ENCODE data around the gene FLT3. TPM values are rescaled to one million over a fixed set of nuclear protein-coding genes. Genes with fewer than 3 reads are reported as not detected.

Gene FLT3
- total RNA-seq, 2 experiments from 2014 or later, result not detected

GRCh38 chr13:28045861-28046260, 54.5 kb downstream of the FLT3 start:
- TF ChIP-seq CTCF (IDR thresholded peaks at IDR 0.05), result no peak
- H3K9me3 Mint-ChIP-seq, result no peaks in the 10 kb centered on the region
- CTCF ChIA-PET, result no interaction called here
- H3K36me3 Mint-ChIP-seq (ENCODE audit: low read depth), result no peaks in the 10 kb centered on the region
- no peak overlapping the region for H3K4me3 Mint-ChIP-seq
- peaks cover 2% of the 10 kb centered on the region for H3K27me3 Mint-ChIP-seq
- H3K27ac Mint-ChIP-seq, result no peak overlapping the region
- ATAC-seq, result no peak
- intact Hi-C loops (cut with micrococcal nuclease), result no loop called here
- peaks cover 7% of the 10 kb centered on the region for H3K4me1 Mint-ChIP-seq (ENCODE audit: low read depth)
- POLR2A ChIA-PET, result no interaction called here
- no peak for DNase-seq

GRCh38 chr13:28044608-28045007, 55.8 kb downstream of the FLT3 start:
- Mint-ChIP-seq H3K27ac (no peak overlapping the region), H3K9me3 (no peaks in the 10 kb centered on the region), H3K36me3 (ENCODE audit: low read depth) (no peaks in the 10 kb centered on the region), H3K27me3 (peaks cover 2% of the 10 kb centered on the region), H3K4me3 (no peak overlapping the region), H3K4me1 (ENCODE audit: low read depth) (peaks cover 7% of the 10 kb centered on the region)
- intact Hi-C loops (cut with micrococcal nuclease), result no loop called here
- no peak for ATAC-seq
- ChIA-PET CTCF (no interaction called here), POLR2A (no interaction called here)
- no peak for DNase-seq
- TF ChIP-seq CTCF (IDR thresholded peaks at IDR 0.05), result no peak

GRCh38 chr13:28043224-28043623, 57.2 kb downstream of the FLT3 start:
- H3K4me1 Mint-ChIP-seq (ENCODE audit: low read depth), result peaks cover 6% of the 10 kb centered on the region
- no peak for ATAC-seq
- H3K36me3 Mint-ChIP-seq (ENCODE audit: low read depth), result no peaks in the 10 kb centered on the region
- POLR2A ChIA-PET, result interaction anchor here (1.0 kb wide), 1 partner anchor 29 kb away, joined by 3 read pairs; no protein-coding TSS in a partner anchor
- H3K27me3 Mint-ChIP-seq, result peaks cover 2% of the 10 kb centered on the region
- no peak for DNase-seq
- no peak overlapping the region for H3K27ac Mint-ChIP-seq
- intact Hi-C loops (cut with micrococcal nuclease), result no loop called here
- H3K9me3 Mint-ChIP-seq, result no peaks in the 10 kb centered on the region
- H3K4me3 Mint-ChIP-seq, result no peak overlapping the region
- CTCF ChIA-PET, result interaction anchor here (0.7 kb wide), 1 partner anchor 998 kb away, joined by 3 read pairs; no protein-coding TSS in a partner anchor
- no peak for TF ChIP-seq CTCF (IDR thresholded peaks at IDR 0.05)

GRCh38 chr13:28041501-28041900, 58.9 kb downstream of the FLT3 start:
- H3K9me3 Mint-ChIP-seq, result no peaks in the 10 kb centered on the region

GRCh38 chr13:28041031-28041461, 59.3 kb downstream of the FLT3 start:
- ATAC-seq, result no peak
- H3K36me3 Mint-ChIP-seq (ENCODE audit: low read depth), result no peaks in the 10 kb centered on the region

More at GRCh38 chr13:28041501-28041900, 58.9 kb downstream of the FLT3 start:
- Mint-ChIP-seq H3K27ac (no peak overlapping the region), H3K4me3 (no peak overlapping the region), H3K4me1 (ENCODE audit: low read depth) (no peaks in the 10 kb centered on the region), H3K36me3 (ENCODE audit: low read depth) (no peaks in the 10 kb centered on the region), H3K27me3 (peaks cover 2% of the 10 kb centered on the region)
- ATAC-seq (no peak), DNase-seq (no peak)
- ChIA-PET POLR2A (interaction anchor here (0.6 to 1.1 kb wide), 2 partner anchors 14 to 321 kb away, joined by 3 read pairs; no protein-coding TSS in a partner anchor), CTCF (no interaction called here)
- intact Hi-C loops (cut with micrococcal nuclease), result no loop called here
- TF ChIP-seq CTCF (IDR thresholded peaks at IDR 0.05), result no peak

More at GRCh38 chr13:28041031-28041461, 59.3 kb downstream of the FLT3 start:
- ChIA-PET CTCF (no interaction called here), POLR2A (interaction anchor here (0.5 to 1.1 kb wide), 3 partner anchors 14 to 322 kb away, joined by 3 read pairs; no protein-coding TSS in a partner anchor)
- DNase-seq, result no peak
- H3K27me3 Mint-ChIP-seq, result peaks cover 2% of the 10 kb centered on the region
- H3K9me3 Mint-ChIP-seq, result no peaks in the 10 kb centered on the region
- intact Hi-C loops (cut with micrococcal nuclease), result no loop called here
- no peak for TF ChIP-seq CTCF (IDR thresholded peaks at IDR 0.05)
- H3K4me3 Mint-ChIP-seq, result no peak overlapping the region
- no peaks in the 10 kb centered on the region for H3K4me1 Mint-ChIP-seq (ENCODE audit: low read depth)
- H3K27ac Mint-ChIP-seq, result no peak overlapping the region
